NCI-H69 (cell line): ENCODE data around the gene DGLUCY.
"Not testable (repeated sequence)": the region's sequence is repeated elsewhere in the genome, so short reads cannot be mapped to it uniquely, and the experiment has no call there.

Experiments used
- DNase-seq: peaks from one replicate; lab custom pipeline; 2025; lab: John Stamatoyannopoulos, UW

The DGLUCY gene

DNA sequence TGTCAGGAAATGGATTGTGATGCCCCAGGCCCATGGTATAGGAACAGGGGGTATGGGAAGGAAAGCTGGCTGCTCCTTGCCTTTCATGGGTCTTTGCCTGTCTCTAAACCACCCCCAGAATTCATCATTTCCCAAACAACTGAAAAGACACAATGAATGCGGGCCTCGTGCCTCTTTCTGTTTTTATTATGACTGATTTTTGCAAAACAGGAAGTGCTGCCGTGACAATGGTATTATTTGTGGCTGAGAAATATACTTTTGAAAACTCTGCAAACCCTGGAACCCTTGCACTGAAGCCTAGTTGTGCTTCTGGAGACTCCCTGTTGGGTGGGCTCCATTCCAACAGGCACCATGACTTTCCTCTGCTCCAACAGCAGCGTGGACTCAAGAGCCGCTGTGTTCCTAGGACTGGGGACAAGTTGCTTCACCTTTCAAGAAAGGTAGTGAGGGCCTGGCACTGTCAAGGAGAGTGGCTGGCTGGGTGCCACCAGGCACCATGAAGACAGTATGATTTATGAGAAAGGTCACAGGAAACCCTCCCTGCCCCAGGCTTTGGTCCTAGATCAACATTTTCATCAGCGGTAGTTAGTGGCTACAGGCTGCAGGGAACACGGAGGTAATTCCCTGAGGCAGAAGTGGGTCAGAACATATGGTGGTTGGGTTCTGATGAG is 4.8 kb upstream of the DGLUCY start:
- peak; percentile 93 for DNase-seq

DNA sequence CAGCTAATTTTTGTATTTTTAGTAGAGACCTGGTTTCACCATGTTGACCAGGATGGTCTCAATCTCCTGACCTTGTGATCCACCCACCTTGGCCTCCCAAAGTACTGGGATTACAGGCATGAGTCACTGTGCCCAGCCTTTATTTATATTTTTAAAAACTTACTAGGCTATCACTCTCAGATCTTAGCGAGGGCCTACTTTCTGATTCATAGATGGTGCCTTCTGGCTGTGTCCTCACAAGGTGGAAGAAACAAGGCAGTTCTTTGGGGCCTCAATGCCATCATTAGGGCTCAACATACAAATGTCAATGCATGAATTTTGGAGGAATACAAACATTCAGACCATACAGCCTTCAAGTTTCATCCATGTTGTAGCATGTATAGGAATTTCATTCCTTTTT is 2.4 kb upstream of the DGLUCY start:
- DNase-seq, result no peak

DNA sequence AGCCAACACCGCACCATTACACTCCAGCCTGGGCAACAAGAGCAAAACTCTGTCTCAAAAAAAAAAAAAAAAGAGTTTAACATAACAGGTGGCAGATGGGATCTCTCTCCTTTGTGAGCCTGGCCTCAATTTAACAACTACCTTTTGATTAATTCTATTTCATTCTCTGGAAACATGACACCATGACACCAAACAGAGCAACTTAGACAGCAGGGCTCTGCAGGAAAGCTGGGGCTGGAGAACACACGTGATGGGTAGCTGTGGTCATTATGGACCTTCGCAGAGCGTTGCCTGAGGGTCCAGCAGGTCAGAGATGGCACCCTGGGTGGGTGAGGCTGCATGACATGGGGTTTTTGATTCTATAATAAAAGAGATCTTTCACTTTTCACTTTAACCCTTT is 1.7 kb upstream of the DGLUCY start:
- DNase-seq, result peak; percentile 98

DNA sequence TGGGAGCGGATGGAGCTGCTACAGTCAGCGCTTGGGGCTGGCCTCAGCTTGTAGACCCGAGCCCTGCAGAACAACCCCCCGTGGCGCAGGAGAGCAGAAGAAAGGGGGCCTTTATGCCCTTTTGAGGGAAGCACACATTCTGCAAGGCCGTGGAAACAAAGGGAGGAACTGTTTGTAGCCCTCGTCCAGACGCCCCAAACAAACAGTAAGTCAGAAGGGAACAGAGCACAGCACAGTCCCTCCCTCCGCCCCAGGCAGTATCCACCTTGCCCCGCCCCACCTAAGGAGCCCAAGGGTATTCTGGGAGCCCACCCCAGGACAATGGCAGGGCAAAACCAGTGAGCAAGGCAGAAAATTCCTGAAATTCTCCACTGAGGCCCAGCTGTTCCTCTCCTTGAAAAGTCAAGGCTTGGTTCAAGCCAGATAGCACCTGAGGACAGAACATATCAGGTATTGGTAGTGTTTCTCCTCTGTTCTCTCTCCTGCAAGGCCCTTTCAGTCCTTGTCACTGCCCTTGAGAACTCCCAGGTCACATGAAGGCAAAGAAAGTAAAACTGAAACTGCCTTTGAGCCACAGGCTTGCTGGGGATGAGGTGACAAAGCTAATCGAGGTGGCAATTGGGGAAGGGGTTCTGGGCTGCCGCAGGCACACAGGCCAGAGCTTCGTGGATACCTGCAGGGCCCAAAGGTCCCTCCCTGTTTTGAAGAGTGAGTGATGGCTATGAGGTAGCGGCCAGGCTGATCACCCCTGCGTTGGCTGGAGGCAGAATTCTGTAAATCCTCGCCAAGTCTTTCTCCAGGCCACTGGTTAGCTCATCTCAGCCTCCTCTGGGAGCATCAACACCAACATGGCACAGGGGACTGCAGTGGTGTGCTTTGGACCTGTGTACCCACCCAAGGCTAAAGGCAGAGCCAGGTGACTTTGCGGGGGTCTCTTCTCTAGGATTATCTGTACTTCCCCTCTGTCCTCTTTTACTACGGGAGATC is 499 bp downstream of the DGLUCY start:
- DNase-seq, result peak; percentile 99

DNA sequence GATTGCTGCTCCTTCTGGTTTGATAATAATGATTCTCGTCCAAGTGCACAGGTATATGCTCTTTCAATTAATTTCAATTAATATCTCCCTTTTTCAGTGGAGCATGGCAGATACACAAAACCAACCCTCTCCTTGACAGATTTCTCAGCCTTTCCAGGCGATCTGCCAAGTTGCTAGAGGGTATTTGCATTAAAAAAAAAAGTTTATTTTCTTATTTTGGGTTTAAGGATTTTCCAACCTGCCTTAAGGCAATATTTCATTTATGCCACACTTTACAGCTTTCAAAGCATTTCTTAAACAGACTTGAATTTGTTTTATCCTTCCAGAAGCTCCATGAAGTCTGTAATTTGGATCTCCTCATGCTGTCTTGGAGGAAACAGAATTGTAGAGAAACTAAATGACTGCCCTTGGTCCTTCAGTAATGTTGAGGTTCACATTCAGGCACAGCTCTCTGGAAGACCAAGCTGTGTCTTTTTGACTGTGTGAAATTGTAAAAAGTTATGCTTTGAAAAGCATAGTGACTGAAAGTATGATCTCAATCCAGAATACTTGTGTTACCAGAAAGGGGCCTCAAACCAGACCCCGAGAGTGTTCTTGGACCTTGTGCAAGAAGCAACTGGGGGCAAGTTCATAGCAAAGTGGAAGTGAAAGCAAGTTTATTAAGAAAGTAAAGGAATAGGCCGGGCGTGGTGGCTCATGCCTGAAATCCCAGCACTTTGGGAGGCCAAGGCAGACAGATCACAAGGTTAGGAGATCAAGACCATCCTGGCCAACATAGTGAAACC is 2.3 kb downstream of the DGLUCY start:
- DNase-seq, result peak; percentile 73

DNA sequence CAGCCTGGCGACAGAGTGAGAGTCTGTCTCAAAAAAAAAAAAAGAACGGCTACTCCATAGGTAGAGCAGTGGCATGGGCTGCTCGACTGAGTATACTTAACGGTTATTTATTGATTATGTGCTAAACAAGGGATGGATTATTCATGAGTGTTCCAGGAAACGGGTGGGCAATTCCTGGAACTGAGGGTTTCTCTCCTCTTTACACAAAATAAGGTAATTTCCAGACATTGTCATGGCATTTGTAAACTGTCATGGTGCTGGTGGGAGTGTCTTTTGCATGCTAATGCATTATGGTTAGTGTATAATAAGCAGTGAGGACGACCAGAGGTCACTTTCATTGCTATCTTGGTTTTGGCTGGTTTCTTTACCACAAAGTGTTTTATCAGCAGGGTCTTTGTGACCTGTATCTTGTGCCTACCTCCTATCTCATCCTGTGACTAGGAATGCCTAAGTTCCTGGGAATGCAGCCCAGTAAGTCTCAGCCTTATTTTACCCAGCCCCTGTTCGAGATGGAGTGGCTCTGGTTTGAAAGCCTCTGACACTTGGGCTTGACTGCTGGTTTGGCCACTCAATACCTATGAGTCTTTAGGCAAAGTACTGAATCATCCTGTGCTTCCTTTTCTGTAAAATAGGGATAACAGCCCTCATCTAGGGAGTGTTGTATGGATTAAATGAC is 3.2 kb downstream of the DGLUCY start:
- DNase-seq, result no peak

DNA sequence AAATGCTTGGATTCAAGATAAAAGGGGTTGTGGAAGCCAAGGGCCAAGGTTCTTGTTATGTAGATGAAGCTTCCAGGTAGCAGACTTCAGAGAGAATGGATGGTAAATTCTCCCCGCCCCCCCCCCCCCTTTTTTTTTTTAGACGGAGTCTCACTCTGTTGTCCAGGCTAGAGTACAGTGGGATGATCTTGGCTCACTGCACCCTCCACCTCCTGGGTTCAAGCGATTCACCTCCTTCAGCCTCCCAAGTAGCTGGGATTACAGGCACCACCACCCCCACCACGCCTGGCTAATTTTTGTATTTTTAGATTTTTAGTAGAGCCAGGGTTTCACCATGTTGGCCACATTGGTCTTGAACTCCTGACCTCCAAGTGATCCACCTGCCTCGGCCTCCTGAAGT is 4.1 kb downstream of the DGLUCY start:
- DNase-seq, result no peak

DNA sequence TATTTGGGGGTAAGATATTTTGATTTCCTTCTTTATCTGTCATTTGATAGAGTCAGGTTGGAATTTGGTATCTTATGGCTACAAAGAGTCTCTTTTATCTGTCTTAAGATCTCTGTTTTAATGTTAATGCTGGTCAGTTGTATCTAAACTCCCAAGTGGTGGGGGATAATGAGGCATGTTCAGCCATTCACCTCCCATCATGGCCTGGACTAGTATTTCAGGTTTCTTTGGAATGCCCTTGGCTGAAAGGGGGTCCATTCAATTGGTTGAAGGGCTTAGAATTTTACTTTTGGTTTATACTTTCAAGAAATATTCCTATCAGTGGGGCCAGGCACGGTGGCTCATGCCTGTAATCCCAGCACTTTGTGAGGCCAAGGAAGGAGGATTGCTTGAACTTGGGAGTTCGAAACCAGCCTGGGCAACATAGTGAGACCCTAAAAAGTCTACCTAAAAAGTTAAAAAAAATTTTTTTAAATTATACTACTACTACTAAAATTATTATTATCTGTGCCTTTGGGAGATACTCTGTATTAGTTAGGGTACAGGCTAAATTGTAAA is 4.7 kb downstream of the DGLUCY start:
- no peak for DNase-seq

DNA sequence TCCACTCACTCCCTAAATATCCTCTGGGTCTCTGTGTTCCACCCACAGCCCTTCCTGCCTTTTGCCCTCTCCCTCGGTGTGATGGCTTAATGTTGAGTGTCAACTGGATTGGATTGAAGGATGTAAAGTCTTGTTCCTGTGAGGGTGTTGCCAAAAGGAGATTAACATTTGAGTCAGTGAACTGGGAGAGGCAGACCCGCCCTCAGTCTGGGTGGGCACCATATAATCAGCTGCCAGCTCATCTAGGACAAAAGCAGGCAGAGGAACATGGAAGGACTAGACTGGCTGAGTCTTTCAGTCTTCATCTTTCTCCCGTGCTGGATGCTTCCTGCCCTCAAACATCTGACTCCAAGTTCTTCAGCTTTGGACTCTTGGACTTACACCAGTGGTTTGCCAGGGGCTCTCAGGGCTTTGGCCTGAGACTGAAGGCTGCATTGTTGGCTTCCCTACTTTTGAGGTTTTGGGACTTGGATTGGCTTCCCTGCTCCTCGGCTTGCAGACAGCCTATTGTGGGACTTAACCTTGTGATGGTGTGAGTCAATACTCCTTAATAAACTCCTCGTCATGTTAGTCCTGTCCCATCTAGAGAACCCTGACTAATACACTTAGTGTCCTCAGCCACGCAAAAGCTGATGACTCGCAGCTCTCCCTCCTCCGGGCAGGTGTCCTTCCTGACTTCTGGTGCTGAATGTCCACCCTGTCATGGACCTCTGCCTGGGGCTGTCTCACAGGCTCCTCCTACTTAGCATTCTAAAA is 5.9 kb downstream of the DGLUCY start:
- DNase-seq, result no peak

DNA sequence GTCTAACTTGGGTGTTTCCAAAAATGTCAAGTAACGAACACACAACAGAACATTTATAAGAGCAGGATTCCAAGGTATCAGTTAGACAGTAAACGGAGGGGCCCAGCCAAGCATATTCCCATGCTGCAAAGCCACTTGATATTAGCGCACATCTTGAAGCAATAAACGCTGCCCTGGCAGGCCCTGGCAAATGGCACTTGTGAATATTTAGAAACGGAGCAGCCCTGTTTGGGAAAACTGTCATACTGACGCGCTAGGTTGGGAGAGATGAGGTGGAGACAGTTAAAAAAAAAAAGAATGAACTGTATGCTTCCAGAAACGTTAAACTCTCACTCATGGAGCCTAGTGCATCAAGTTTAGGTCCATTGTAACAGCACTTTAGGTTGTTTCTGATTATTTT is 9.3 kb downstream of the DGLUCY start:
- DNase-seq, result no peak

DNA sequence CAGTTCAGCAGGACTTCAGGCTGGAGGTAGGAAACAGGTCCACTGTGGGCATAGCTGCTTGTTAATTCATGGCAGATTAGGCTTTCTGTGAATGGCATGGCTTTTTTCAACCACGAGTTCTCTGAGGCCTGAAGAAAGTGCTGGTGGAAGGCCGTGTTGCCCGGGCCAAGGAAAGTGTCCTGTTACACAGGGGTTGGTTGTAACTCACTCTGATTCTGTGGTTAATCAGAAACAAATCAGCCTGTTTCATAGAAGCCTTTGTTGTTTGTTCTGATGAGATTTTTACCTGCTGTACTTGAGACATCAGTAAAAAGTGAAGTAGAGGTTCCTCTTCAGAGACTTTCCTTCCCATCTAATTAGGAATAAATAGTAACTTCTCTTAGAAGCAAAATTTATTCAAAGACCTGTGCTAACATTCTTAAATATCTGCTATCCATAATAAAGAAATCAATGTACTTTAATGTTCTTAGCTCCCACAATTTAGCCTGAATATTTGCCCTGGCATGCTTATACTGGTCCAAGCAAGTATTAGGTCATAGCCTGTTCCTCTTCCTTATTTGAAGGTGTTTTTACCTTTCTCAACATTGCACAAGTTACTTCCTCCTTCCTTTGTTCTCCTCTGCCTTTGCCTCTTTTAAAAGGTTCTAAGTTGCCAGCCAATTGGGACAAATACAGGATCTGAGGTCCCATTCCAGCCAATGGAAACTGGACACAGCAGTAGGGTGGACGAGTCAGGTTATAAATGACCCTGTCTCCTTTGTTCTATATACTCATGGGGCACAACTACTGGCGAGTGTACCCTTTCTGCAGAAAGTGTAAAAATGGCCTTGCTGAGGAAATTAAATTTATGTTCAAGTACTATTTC is 10.8 kb downstream of the DGLUCY start:
- not testable (repeated sequence) for DNase-seq

DNA sequence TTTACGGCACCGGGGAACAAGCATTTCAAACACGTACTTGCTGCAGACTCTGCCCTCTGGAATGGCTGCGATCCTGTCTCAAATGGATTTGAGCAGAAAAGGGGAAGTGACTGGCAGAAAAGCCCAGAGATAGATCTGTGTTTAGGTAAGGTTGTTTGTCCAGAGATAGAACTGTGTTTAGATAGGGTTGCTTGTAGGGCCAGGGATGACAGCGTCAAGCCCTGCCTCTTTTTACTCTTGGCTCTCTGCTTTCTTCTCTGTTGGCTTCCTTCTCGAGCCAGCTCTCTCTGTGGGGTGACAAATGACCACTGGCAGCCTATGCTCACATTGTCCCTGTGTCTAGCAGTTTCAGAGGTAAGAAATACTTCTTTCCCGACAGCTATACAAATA is 11.4 kb downstream of the DGLUCY start:
- DNase-seq, result no peak

DNA sequence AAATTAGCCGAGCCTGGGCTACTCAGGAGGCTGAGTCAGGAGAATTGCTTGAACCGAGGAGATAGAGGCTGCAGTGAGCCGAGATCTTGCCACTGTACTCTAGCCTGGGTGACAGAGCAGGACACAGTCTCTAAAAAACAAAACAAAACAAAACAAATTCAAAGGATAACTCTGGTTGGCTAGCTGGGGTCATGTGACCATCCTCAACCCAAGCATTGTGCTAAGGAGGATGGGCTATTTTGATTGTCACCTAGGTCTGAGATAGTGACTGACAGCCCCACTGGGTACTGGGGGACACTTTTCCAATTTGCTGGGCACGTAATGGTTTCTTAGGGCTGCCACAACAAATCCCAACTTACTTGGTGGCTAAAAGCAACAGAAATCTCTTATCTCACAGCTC is 11.9 kb downstream of the DGLUCY start:
- no peak for DNase-seq

DNA sequence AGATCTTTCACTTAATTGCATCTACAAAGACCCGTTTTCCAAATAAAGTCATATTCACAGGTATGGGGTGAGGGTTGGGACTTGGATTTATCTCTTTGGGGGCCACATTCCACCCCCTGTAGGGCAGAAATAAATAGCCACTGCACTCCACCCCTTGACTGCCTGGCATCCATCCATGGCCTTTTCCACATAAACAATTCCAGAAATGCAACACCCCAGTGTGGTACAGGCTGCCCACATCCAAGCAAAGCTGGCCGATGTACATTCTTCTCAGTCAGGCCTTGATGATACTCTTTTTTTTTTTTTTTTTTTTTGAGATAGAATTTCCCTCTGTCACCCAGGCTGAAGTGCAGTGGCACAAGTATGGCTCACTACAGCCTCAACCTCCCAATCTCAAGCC is 12.9 kb downstream of the DGLUCY start:
- DNase-seq, result no peak

DNA sequence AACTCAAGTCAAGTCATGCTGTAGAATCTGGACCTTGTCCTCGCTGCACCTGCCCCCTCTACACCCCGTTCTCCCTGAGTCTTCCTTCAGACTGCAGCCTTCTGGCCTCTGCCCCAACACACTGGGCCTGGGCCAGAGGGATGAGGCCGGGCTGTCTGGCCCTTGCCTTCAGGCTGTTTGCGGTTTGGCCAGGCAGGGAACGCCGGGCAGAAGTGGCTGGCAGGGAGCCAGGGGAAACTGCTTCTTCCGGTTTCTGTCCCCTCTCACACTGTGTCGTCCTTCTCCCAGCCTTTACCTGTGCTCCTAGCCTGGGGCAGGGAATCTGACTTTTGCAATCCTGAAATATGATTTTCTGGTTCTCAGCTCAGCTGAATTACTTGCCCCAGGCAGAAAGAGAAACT is 13.5 kb downstream of the DGLUCY start:
- peak; percentile 83 for DNase-seq

DNA sequence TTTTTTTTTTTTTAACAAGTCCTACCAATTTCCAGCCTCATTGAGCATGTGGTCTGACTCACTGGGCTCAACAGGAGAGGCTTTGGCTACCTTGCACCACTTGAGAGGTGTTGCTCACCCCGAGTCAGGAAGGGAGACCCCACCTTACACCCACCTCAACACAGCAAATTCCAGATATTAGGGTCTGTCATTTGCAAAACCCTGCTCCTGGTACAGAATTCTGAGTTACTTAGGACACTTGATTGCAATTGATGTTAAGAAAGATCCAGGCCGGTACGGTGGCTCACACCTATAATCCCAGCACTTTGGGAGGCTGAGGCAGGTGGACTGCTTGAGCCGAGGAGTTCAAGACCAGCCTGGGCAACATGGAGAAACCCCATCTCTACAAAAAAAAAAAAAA is 14.1 kb downstream of the DGLUCY start:
- DNase-seq, result no peak

DNA sequence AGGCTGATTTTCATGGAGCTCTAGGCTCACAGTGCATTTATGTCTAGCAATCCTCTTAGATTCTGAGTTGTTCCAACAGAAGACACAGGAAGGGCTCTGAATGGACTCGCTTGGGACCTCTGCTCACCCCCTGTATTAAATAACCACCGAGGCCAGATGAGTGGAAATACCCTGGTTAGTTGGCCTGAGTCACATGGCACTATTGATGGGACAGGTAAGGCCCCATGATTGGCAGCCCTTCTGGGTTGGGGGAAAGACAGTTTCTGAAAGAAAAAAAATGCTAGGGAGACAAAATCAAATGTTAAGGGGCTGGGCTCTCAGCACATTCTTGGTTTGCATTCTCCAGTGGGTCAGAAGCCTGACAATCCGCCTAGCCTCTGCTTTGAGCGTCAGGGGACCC is 14.8 kb downstream of the DGLUCY start:
- DNase-seq, result no peak

DNA sequence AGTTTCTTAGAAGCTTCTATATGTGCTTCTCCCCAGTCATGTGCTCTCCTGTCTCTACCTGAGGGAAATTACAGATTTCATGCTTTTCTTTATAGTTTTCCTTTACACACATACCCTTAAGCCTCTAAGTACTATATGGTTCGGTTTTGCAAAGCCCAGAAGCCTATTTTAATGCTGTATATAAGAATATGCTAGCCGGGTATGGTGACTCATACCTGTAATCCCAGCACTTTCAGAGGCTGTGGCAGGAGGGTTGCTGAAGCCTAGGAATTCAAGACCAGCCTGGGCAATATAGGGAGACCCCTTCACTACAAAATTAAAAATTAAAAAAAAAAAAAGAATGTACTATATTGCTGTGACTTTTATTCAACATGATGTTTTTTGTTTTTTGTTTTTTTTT is 15.4 kb downstream of the DGLUCY start:
- DNase-seq, result no peak

DNA sequence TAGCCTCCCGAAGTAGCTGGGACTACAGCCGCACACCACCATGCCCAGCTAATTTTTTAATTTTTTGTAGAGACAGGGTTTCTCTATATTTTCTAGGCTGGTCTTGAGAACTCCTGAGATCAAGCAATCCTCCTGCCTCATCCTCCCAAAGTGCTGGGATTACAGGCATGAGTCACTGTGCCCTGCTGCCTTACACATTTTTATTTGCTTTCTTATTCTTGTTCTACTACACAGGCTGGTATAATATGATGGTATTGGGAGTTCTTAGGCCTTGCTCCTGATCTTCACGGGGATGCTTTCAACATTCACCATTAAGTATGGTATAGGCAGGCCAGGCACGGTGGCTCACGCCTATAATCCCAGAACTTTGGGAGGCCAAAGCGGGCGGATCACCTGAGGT is 21.2 kb downstream of the DGLUCY start:
- no peak for DNase-seq
